Measurements from ENCODE around the gene SMPD3.
"Not testable (repeated sequence)": the region's sequence is repeated elsewhere in the genome, so short reads cannot be mapped to it uniquely, and the experiment has no call there.

SMPD3 gene

DNA sequence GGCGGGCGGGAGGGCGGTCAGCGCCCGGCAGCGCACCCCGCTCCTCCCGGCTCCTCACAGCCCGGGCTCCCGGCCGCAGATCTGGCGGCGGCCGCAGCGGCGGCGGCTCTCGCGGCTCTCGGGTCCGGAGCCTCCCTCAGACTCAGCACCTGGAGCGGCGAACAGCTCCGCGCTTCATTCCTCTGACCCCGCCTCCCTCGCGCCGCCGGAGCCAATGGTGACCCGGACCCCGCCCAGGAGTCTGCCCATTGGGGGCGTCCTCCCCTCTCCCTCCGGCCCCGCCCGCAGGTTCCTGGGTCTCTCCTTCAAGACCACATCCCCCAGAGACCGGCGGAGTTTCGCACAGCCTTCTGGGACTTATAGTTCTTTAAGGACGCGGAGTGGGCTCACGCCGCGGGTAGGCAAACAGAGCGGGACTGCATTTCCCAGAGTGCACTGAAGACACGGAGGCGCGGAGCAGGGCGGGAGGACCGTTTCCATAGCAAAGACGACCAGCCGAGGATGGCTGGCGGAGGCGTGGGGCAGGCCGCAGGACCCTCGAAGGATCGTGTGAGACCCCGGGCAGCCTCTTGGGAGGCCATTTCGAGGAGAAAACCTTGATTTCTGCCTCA is at the start of gene SMPD3:
TSS of gene SMPD3 (minus strand) at position 149 of the 611 bp plus-strand sequence. CDS start 76,327 bp downstream, outside the sequence.
- Histone ChIP-seq H3K4me1 (ENCODE audit: control insufficient read depth, insufficient read depth, low read length, unreplicated experiment) (peaks cover 26% of the 10 kb centered on the region), H3K27me3 (ENCODE audit: insufficient read depth, low read length) (peaks cover 43% of the 10 kb centered on the region), H3K36me3 (ENCODE audit: insufficient read depth, low read length) (no peaks in the 10 kb centered on the region), H3K4me3 (ENCODE audit: low read depth, low read length) (peak within 1 kb of the TSS; percentile 76), H2AFZ (ENCODE audit: low read length, unreplicated experiment) (no peak within 1 kb of the TSS), H3K27ac (ENCODE audit: low read depth, low read length) (no peak within 1 kb of the TSS), H3K79me2 (ENCODE audit: control insufficient read depth, insufficient read depth, low read length, unreplicated experiment) (no peaks in the 10 kb centered on the region)

- Histone ChIP-seq H3K36me3 (ENCODE audit: insufficient read depth, low read length) (no peaks in the 10 kb centered on the region), H3K27ac (ENCODE audit: low read depth, low read length) (no peak overlapping the region), H3K79me2 (ENCODE audit: control insufficient read depth, insufficient read depth, low read length, unreplicated experiment) (no peaks in the 10 kb centered on the region), H3K27me3 (ENCODE audit: insufficient read depth, low read length) (peaks cover 13% of the 10 kb centered on the region), H3K4me1 (ENCODE audit: control insufficient read depth, insufficient read depth, low read length, unreplicated experiment) (peaks cover 6% of the 10 kb centered on the region), H2AFZ (ENCODE audit: low read length, unreplicated experiment) (no peak overlapping the region), H3K4me3 (ENCODE audit: low read depth, low read length) (no peak overlapping the region)
Observed at GRCh38 chr16:68496689-68497088, 48.4 kb upstream of the SMPD3 start.

DNA sequence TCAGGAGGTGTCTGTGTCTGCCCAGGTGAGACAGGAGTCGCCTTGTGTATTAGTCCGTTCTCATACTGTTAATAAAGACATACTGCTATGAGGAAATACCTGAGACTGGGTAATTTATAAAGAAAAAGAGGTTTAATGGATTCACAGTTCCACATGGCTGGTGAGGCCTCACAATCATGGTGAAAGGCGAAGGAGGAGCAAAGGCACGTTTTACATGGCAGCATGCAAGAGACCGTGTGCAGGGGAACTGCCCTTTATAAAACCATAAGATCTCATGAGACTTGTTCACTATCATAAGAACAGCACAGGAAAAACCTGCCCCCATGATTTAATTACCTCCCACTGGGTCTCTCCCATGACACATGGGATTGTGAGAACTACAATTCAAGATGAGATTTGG is 46.0 kb upstream of the SMPD3 start:
- H3K27ac ChIP-seq (ENCODE audit: low read depth, low read length); H2AFZ ChIP-seq (ENCODE audit: low read length, unreplicated experiment); H3K4me3 ChIP-seq (ENCODE audit: low read depth, low read length); H3K79me2 ChIP-seq (ENCODE audit: control insufficient read depth, insufficient read depth, low read length, unreplicated experiment); H3K27me3 ChIP-seq (ENCODE audit: insufficient read depth, low read length); H3K36me3 ChIP-seq (ENCODE audit: insufficient read depth, low read length): not testable (repeated sequence)
- peaks cover 11% of the 10 kb centered on the region for H3K4me1 ChIP-seq (ENCODE audit: control insufficient read depth, insufficient read depth, low read length, unreplicated experiment)

- no peak overlapping the region for H3K27ac ChIP-seq (ENCODE audit: low read depth, low read length)
- H3K4me1 ChIP-seq (ENCODE audit: control insufficient read depth, insufficient read depth, low read length, unreplicated experiment): peaks cover 11% of the 10 kb centered on the region
- 0 out of 2 replicates have a peak, but pooled peaks cover 3% of the 10 kb centered on the region for H3K27me3 ChIP-seq (ENCODE audit: insufficient read depth, low read length)
- no peaks in the 10 kb centered on the region for H3K36me3 ChIP-seq (ENCODE audit: insufficient read depth, low read length)
- H3K79me2 ChIP-seq (ENCODE audit: control insufficient read depth, insufficient read depth, low read length, unreplicated experiment): no peaks in the 10 kb centered on the region
- H2AFZ ChIP-seq (ENCODE audit: low read length, unreplicated experiment): no peak overlapping the region
- no peak overlapping the region for H3K4me3 ChIP-seq (ENCODE audit: low read depth, low read length)
Observed at GRCh38 chr16:68493412-68494070, 45.2 kb upstream of the SMPD3 start.

GRCh38 chr16:68492543-68493411 is 44.5 kb upstream of the SMPD3 start:
- Histone ChIP-seq H3K4me3 (ENCODE audit: low read depth, low read length) (no peak overlapping the region), H3K4me1 (ENCODE audit: control insufficient read depth, insufficient read depth, low read length, unreplicated experiment) (peaks cover 11% of the 10 kb centered on the region), H3K27ac (ENCODE audit: low read depth, low read length) (no peak overlapping the region)

DNA sequence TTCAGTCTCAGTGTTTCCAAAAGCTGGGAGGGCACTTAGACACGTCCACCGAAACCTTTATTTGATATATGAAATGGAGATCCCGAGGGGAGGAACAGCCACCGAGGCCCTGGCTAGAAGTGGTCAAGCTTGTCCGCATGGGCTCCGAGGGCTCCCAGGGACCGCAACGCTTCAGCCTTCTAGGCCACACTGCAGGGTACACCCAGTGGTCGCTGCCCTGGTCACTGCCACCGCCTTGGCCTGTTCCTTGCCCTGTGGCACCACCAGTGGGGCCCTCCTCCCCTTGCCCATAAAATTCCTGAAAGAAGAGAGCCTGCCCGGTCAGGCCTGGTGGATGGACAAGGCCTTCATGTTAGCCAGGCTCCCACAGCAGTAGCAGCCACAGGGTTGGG is 43.8 kb upstream of the SMPD3 start:
- Histone ChIP-seq H2AFZ (ENCODE audit: low read length, unreplicated experiment) (no peak overlapping the region), H3K79me2 (ENCODE audit: control insufficient read depth, insufficient read depth, low read length, unreplicated experiment) (no peaks in the 10 kb centered on the region), H3K27ac (ENCODE audit: low read depth, low read length) (no peak overlapping the region)

More at GRCh38 chr16:68492543-68493411, 44.5 kb upstream of the SMPD3 start:
- Histone ChIP-seq H2AFZ (ENCODE audit: low read length, unreplicated experiment) (no peak overlapping the region), H3K27me3 (ENCODE audit: insufficient read depth, low read length) (peaks cover 7% of the 10 kb centered on the region; the same call in 1 of the 2 replicates), H3K79me2 (ENCODE audit: control insufficient read depth, insufficient read depth, low read length, unreplicated experiment) (no peaks in the 10 kb centered on the region), H3K36me3 (ENCODE audit: insufficient read depth, low read length) (no peaks in the 10 kb centered on the region)

DNA sequence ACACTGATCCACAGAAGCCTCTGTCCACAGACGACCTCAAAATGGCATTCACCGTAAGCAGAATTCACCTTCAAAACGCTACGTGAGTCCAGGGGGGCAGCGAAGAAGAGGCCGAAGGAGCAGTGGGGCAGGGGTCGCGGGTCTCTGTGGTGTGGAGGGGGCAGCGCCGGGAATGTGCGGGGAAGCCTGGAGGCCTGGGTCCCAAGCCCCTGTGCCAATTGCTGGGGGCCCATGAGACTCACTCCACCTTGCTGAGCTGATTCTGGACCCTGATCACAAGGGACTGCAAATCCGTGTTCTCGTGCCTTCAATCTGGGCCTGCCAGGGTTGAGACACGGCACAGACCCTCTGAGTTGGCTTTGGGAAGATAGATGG is 43.3 kb upstream of the SMPD3 start:
- H3K4me3 ChIP-seq (ENCODE audit: low read depth, low read length): no peak overlapping the region
- no peak overlapping the region for H3K27ac ChIP-seq (ENCODE audit: low read depth, low read length)
- no peaks in the 10 kb centered on the region for H3K36me3 ChIP-seq (ENCODE audit: insufficient read depth, low read length)
- H3K79me2 ChIP-seq (ENCODE audit: control insufficient read depth, insufficient read depth, low read length, unreplicated experiment): no peaks in the 10 kb centered on the region
- peaks cover 14% of the 10 kb centered on the region; the same call in 1 of the 2 replicates for H3K27me3 ChIP-seq (ENCODE audit: insufficient read depth, low read length)
- H3K4me1 ChIP-seq (ENCODE audit: control insufficient read depth, insufficient read depth, low read length, unreplicated experiment): peaks cover 20% of the 10 kb centered on the region
- no peak overlapping the region for H2AFZ ChIP-seq (ENCODE audit: low read length, unreplicated experiment)

More for the DNA sequence above, 43.8 kb upstream of the SMPD3 start:
- Histone ChIP-seq H3K4me3 (ENCODE audit: low read depth, low read length) (no peak overlapping the region), H3K27me3 (ENCODE audit: insufficient read depth, low read length) (peaks cover 11% of the 10 kb centered on the region; the same call in 1 of the 2 replicates), H3K4me1 (ENCODE audit: control insufficient read depth, insufficient read depth, low read length, unreplicated experiment) (peaks cover 15% of the 10 kb centered on the region), H3K36me3 (ENCODE audit: insufficient read depth, low read length) (no peaks in the 10 kb centered on the region)

DNA sequence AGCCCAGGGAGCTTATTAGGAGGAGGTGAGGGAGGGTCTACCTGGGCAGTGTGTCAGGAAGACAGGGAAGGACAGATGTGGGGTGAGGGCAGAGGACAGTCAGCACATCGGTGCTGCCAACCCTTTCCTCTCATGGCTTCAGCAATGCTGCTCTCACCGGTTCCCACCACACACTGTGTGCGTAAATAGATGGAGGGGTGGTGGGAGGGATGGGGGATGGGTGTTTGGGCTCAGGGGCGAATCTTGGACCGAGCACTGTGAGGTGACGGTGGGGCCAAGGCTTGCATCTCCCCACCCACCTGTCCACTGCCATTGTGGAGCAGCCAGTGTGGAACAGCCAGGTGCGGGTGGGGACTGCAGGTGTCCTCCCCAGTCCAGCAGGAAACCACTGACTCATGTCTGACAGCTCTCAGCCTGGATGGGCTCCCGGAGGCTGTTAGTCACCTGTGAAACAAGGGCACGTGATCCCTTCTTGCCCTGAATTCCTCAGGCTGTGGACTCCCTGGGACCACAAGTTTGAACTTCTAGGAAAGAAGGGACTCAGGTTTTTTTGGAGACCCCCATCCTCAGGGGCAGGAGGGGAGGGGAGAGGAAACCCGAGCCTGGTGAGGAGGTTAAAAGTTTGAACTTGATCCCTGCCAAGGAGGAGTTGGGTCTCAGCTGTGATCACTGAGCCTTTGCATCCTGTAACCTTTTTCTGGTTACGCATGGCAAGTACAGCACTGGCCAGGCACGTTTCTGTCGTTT is 42.7 kb upstream of the SMPD3 start:
- H3K4me3 ChIP-seq (ENCODE audit: low read depth, low read length): no peak overlapping the region
- peaks cover 15% of the 10 kb centered on the region for H3K4me1 ChIP-seq (ENCODE audit: control insufficient read depth, insufficient read depth, low read length, unreplicated experiment)
- H3K27ac ChIP-seq (ENCODE audit: low read depth, low read length): no peak overlapping the region
- no peaks in the 10 kb centered on the region for H3K79me2 ChIP-seq (ENCODE audit: control insufficient read depth, insufficient read depth, low read length, unreplicated experiment)
- H3K27me3 ChIP-seq (ENCODE audit: insufficient read depth, low read length): peaks cover 14% of the 10 kb centered on the region; the same call in 1 of the 2 replicates
- no peak overlapping the region for H2AFZ ChIP-seq (ENCODE audit: low read length, unreplicated experiment)
- no peaks in the 10 kb centered on the region for H3K36me3 ChIP-seq (ENCODE audit: insufficient read depth, low read length)

DNA sequence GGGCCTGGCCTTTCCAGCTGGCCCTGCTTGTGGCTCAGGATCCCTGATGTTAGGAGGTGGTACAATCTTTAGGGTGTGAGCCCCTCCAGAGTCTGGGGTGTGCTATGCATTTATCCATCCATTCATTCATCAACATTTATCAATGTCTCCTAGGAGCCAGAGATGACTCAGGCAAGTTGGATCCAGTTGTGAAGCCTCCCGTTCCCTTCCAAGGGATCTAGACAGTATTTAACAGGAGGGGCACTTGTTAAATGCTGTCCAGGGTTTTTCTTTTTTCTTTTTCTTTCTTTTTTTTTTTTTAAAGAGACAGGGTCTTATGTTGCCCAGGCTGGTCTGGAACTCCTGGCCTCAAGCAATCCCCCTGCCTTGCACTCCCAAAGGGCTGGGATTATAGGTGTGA is 42.0 kb upstream of the SMPD3 start:
- Histone ChIP-seq H3K27ac (ENCODE audit: low read depth, low read length) (no peak overlapping the region), H2AFZ (ENCODE audit: low read length, unreplicated experiment) (no peak overlapping the region), H3K27me3 (ENCODE audit: insufficient read depth, low read length) (peaks cover 17% of the 10 kb centered on the region; the same call in 1 of the 2 replicates), H3K4me3 (ENCODE audit: low read depth, low read length) (no peak overlapping the region), H3K79me2 (ENCODE audit: control insufficient read depth, insufficient read depth, low read length, unreplicated experiment) (no peaks in the 10 kb centered on the region), H3K4me1 (ENCODE audit: control insufficient read depth, insufficient read depth, low read length, unreplicated experiment) (peaks cover 14% of the 10 kb centered on the region), H3K36me3 (ENCODE audit: insufficient read depth, low read length) (no peaks in the 10 kb centered on the region)

GRCh38 chr16:68488554-68488953 is 40.2 kb upstream of the SMPD3 start:
- H3K4me1 ChIP-seq (ENCODE audit: control insufficient read depth, insufficient read depth, low read length, unreplicated experiment): peaks cover 14% of the 10 kb centered on the region
- H2AFZ ChIP-seq (ENCODE audit: low read length, unreplicated experiment): no peak overlapping the region
- no peaks in the 10 kb centered on the region for H3K79me2 ChIP-seq (ENCODE audit: control insufficient read depth, insufficient read depth, low read length, unreplicated experiment)
- H3K4me3 ChIP-seq (ENCODE audit: low read depth, low read length): no peak overlapping the region
- no peaks in the 10 kb centered on the region for H3K36me3 ChIP-seq (ENCODE audit: insufficient read depth, low read length)
- no peak overlapping the region for H3K27ac ChIP-seq (ENCODE audit: low read depth, low read length)
- H3K27me3 ChIP-seq (ENCODE audit: insufficient read depth, low read length): peaks cover 17% of the 10 kb centered on the region; the same call in 1 of the 2 replicates

Data from ACC112 (cell line).